ENCODE data around the gene TPMT.
A peak's percentile ranks its signal among the peaks of the same experiment; 100 is the strongest.
"Not testable (repeated sequence)": the region's sequence is repeated elsewhere in the genome, so short reads cannot be mapped to it uniquely, and the experiment has no call there.

Gene TPMT

GRCh38 chr6:18155150-18155863, 430 bp upstream of the TPMT start, which contains the start of gene KDM1B:
Gene KDM1B, plus strand, starts transcription at chr6:18155422. Its CDS starts 4,474 bp downstream, at chr6:18159896.
- DNase-seq (ENCODE audit: low read depth), result peak; percentile 95

- no peak for DNase-seq (ENCODE audit: low read depth)
Observed at GRCh38 chr6:18153311-18153703, 1.6 kb downstream of the TPMT start.

GRCh38 chr6:18151801-18152200, 3.1 kb downstream of the TPMT start:
- DNase-seq (ENCODE audit: low read depth), result no peak

GRCh38 chr6:18151391-18151790, 3.5 kb downstream of the TPMT start:
- not testable (repeated sequence) for DNase-seq (ENCODE audit: low read depth)

- no peak for DNase-seq (ENCODE audit: low read depth)
Observed at GRCh38 chr6:18148304-18149025, 6.4 kb downstream of the TPMT start.

GRCh38 chr6:18147616-18148015, 7.3 kb downstream of the TPMT start:
- no peak for DNase-seq (ENCODE audit: low read depth)

DNA sequence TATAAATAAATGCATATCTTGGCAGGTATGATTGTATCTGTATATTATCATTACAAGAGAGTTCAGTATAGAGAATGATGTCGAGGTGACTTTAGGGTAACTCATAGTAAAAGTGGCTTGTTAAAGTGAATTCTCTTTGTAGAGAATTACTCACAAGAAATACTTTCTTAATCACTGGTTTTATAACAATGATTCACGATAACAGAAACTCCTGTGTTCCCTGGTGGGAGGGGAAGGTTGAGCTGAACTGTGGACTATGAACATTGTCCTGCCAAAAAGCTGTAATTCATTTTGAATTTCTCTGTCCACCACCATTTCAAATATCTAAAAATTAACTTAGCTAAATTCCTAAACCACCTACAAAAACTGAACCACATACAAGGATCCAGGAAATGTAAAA, 7.7 kb downstream of the TPMT start:
- DNase-seq (ENCODE audit: low read depth), result no peak

DNA sequence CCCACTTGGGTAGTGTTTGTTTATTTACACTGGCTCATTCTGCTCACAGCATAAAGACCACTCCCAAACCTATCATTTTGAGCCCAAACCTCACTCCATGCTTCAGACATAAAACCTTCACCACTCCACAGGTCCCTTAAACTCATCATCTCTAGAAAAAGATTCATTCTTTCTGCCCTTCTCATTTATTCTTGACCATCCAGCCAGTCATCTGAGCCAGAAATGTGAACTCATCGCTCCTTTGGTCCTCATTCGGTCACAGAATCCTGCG, 12.4 kb downstream of the TPMT start:
- no peak for DNase-seq (ENCODE audit: low read depth)

DNA sequence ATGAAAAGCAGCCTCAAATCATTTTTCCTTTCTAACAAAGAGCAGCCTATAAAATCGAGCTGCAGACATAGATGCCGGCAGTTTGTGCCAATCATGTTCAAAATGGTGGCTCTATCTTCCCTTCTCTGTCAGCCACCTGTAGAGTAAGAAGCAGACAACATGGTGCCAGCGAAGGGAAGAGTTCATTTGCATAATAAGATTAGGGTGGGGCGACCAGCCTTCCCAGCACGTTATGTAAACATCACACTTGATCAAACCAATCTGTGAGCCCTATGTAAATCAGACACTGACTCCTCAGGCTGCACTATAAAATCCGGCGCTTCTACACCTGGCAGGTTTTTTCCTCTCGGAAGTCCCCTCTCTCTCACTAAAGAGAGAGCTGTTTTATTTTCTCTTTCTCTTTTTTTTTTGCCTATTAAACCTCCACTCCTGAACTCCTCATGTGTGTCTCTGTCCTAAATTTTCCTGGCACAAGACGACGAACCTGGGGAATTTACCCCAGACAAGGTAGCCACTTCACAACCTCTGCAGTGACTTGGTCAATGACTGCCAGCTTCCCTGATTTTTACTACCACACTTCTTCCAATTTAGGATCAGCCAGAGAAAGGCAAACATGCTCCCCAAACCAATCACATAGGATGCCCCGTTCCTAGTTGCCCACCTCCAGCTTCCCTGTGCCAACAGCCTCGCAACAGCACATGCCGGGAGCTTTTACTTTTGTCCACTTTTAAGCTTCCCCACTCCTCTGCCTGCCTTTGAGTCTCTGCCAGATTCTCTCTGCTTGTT, 12.9 kb downstream of the TPMT start:
- DNase-seq (ENCODE audit: low read depth), result no peak

DNA sequence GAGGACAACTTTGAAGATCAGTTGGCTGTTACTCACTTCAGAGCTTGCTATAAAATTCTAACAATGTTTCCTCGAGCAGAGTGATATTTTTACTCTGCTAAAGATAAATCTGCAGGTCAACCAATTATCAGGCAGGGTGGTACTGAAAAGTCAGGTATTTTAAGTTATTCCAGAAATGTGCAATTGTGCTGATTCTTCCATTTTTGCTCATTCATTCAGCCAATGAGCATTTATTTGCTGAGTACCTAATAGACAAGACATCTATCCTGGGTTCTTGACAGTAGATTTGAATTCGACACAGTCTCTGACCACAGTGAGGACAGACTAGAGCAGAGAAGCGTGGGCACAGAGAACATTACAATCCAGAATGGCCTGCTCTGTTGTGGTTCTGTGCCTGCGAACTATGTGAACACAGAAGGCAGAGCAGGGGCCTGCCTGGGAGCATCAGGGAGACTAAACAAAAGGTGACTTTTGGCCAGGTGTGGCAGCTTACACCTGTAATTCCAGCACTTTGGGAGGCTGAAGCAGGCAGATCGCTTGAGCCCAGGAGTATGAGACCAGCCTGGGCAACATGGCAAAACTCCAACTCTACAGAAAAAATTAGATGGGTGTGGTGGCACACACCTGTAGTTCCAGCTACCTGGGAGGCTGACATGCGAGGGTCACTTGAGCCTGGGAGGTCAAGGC, 14.8 kb downstream of the TPMT start:
- DNase-seq (ENCODE audit: low read depth), result no peak

DNA sequence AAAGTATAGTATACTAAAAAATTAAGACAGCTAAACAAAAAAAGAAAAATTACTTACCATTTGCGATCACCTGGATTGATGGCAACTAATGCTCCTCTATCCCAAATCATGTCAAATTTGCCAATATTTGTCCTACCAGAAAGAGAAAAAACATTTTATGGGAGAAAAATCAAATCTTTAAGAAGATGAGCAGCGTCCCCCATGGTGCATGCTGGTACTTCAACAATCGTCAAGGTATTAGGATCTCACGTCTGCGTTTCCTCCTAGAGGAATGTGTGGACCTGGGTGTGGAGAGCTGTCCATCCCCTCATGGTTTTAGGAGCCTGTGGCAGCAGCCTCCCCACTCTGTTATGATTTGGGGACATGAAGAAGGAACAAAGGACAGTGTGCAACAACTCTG, 16.0 kb downstream of the TPMT start:
- no peak for DNase-seq (ENCODE audit: low read depth)

GRCh38 chr6:18136260-18136659, 18.6 kb downstream of the TPMT start:
- DNase-seq (ENCODE audit: low read depth), result no peak

DNA sequence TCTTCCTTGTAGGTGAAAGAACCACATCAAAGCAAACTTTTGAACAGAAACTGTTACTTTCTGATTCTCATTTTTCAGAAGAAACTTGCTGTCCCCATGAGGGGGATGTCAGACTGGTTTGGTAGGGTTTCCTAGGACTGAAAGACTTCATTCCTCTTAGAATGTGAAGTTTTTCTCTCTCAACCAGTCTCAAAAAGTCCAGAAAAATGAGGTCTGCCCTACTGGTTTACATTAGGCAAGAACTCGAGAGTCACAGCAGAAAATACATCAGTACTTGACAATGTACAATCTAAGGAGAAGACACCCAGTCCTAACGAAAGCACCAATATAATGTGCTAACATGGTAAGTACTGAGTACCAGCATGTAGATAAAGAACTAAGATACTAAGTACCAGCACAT, 19.7 kb downstream of the TPMT start:
- DNase-seq (ENCODE audit: low read depth), result no peak

- DNase-seq (ENCODE audit: low read depth), result no peak
Observed at GRCh38 chr6:18132346-18132745, 22.5 kb downstream of the TPMT start.

DNA sequence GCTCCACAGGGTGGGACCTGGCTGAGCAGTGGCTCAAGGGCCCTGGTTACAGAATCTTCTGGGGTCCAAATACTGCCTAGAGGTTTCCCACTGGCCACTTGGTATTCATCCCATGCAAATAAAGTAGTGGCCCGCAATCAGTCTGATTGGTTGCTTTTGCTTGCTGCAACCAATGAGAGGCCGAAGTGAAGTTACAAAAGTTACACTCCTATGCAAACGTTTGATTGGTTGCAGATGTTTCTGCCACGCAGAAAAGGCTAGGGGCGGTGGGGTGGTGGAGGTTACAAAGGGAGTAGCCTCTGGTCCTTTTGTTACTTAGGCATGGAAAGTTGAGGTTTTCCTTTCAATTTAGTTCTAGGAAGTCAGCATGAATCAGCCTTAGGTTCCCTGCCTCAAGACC, 28.8 kb downstream of the TPMT start:
- DNase-seq (ENCODE audit: low read depth), result no peak

GRCh38 chr6:18122128-18123093, 32.5 kb downstream of the TPMT start, which contains the start of gene NHLRC1:
Gene NHLRC1, minus strand, starts transcription at chr6:18122677. Its CDS starts 71 bp downstream, at chr6:18122606.
- peak; percentile 57 for DNase-seq (ENCODE audit: low read depth)

DNA sequence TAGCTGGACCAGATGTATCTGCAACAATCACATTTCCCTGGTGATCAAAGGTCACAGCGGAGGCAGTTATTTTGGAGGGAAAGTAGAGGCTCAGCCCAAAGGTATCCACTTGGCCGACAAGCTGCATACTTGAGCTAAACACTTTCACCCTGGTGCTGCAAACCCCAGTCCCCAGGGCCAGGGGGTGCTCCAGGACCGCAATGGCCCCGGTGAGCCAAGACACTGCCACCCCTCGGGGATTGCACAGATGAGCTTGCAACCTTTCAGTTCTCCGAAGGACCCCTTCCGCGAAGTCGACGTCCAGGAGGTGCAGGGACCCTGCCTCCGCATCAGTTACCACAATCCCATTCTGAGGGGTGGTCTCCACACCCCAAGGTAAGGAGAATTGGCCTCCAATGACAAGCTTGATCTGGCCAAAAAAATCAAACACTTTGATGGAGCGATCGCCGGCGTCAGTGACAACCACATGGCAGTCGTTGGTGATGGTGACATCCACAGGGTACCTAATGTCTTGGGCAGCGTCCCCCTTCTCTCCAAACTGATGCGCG, 33.2 kb downstream of the TPMT start:
- DNase-seq (ENCODE audit: low read depth), result no peak

- DNase-seq (ENCODE audit: low read depth), result no peak
Observed at GRCh38 chr6:18119236-18119635, 35.6 kb downstream of the TPMT start.

DNA sequence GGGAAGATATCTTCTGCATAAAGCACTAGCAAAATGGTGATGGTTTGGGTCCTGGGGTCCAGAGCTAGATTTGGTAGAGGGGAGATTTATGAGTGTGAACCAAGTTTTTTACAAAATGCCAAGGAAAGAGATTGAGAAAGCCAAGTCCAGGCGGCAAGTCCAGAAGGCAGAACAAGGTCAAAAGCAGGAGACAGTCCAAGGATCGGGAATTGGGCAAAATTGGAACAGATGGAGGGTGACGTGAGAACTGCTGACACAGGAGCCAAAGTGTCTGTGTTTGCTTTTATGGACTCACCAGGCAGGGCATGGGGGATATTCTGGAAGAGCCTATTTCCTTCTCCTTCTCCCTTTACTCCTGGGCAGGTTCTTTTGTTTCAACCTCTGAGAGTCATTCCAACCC, 36.5 kb downstream of the TPMT start:
- no peak for DNase-seq (ENCODE audit: low read depth)

DNA sequence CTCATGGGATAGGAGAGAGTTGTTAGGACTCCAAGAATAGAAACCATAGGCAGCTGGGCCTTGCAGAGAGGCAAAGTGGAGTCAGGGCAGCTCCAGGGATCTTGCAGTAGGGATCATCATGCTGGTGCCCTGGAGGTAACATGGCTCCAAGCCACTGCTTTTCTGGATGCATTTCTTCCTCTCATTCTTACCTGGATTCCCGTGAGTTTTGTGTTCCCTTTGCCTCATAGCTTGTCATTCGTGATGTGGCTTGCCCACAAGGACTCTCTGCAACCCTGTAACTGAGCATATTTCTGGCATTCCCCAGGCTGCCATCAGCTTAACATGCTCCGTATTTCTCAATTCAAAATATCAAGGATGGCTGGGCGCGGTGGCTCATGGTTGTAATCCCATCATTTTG, 37.7 kb downstream of the TPMT start:
- no peak for DNase-seq (ENCODE audit: low read depth)

GRCh38 chr6:18115356-18115755, 39.5 kb downstream of the TPMT start:
- no peak for DNase-seq (ENCODE audit: low read depth)
